ENCODE data around the gene TMEM231. TPM values are rescaled to one million over a fixed set of nuclear protein-coding genes. Genes with fewer than 3 reads are reported as not detected.
"Not testable (repeated sequence)": the region's sequence is repeated elsewhere in the genome, so short reads cannot be mapped to it uniquely, and the experiment has no call there.

TMEM231 gene
- total RNA-seq, 1 experiment from 2014 or later: 9.7 TPM

GRCh38 chr16:75593308-75593707, 37.3 kb upstream of the TMEM231 start:
- H2AFZ ChIP-seq (ENCODE audit: low read depth, low read length, poor library complexity, severe bottlenecking): no peak overlapping the region
- POLR2A ChIA-PET: no interaction called here
- no peaks in the 10 kb centered on the region for H3K9me2 ChIP-seq (ENCODE audit: insufficient read depth)
- CTCF ChIA-PET: no interaction called here
- no peaks in the 10 kb centered on the region for H3K9me3 ChIP-seq (ENCODE audit: control insufficient read depth in 1 of 2, insufficient read depth in 1 of 2, low read depth in 1 of 2, low read length in 2 of 2)
- ATAC-seq (no peak), DNase-seq (ENCODE audit: low read depth, low spot score) (no peak)
- H3K9ac ChIP-seq (ENCODE audit: low read length): no peak overlapping the region
- H4K20me1 ChIP-seq (ENCODE audit: insufficient read depth): no peaks in the 10 kb centered on the region
- H3K4me1 ChIP-seq (ENCODE audit: control insufficient read depth in 1 of 2, insufficient read depth in 2 of 2, low read length in 2 of 2): peaks cover 0 to 8% of the 10 kb centered on the region in 2 experiments; a peak in 1 of 4 replicates
- H3K4me3 ChIP-seq (replicated peaks in 1 of 2; ENCODE audit: low read depth in 1 of 2, low read length in 2 of 2): no peak overlapping the region
- peaks cover 0 to 13% of the 10 kb centered on the region in 2 experiments; a peak in 1 of 4 replicates for H3K36me3 ChIP-seq (ENCODE audit: control insufficient read depth in 1 of 2, insufficient read depth in 2 of 2, low read length in 2 of 2)
- H3K27ac ChIP-seq (ENCODE audit: low read depth, low read length): no peak overlapping the region
- H3K27me3 ChIP-seq (ENCODE audit: insufficient read depth, low read length): no peaks in the 10 kb centered on the region
- intact Hi-C loops (cut with micrococcal nuclease): no loop called here
- RAD21 ChIA-PET (ENCODE audit: low non-redundant PET in 1 of 2, low total read pairs in 2 of 2, uncharacterized antibody in 2 of 2, unreplicated experiment in 2 of 2): no interaction called here
- TF ChIP-seq ZNF274 (IDR thresholded peaks at IDR 0.05; ENCODE audit: low read depth, low read length): no peak
- no peak for TF ChIP-seq YY1 (IDR thresholded peaks at IDR 0.05; ENCODE audit: extremely low read depth, insufficient replicate concordance, low read depth, low read length)
- TF ChIP-seq POLR2AphosphoS5 (IDR thresholded peaks at IDR 0.05; ENCODE audit: low read depth, low read length): no peak
- TF ChIP-seq REST (IDR thresholded peaks at IDR 0.05; ENCODE audit: low read depth): no peak
- no peak for TF ChIP-seq SRF (IDR thresholded peaks at IDR 0.05; ENCODE audit: low read depth)
- TF ChIP-seq RAD21 (IDR thresholded peaks at IDR 0.05; ENCODE audit: low read depth): no peak
- no peak overlapping the region for H3K4me2 ChIP-seq (ENCODE audit: low read length)
- no TSS peak for BruUV-seq (replicated peaks)
- H3K79me2 ChIP-seq (ENCODE audit: insufficient read depth, low read length): no peaks in the 10 kb centered on the region

GRCh38 chr16:75591927-75592326, 35.9 kb upstream of the TMEM231 start:
- ATAC-seq; POLR2A ChIA-PET; H3K9me3 ChIP-seq (ENCODE audit: control insufficient read depth in 1 of 2, insufficient read depth in 1 of 2, low read depth in 1 of 2, low read length in 2 of 2); H3K4me3 ChIP-seq (replicated peaks in 1 of 2; ENCODE audit: low read depth in 1 of 2, low read length in 2 of 2); intact Hi-C loops (cut with micrococcal nuclease); H2AFZ ChIP-seq (ENCODE audit: low read depth, low read length, poor library complexity, severe bottlenecking); H3K4me2 ChIP-seq (ENCODE audit: low read length); H3K36me3 ChIP-seq (ENCODE audit: control insufficient read depth in 1 of 2, insufficient read depth in 2 of 2, low read length in 2 of 2); H3K27me3 ChIP-seq (ENCODE audit: insufficient read depth, low read length); H3K27ac ChIP-seq (ENCODE audit: low read depth, low read length); H3K9me2 ChIP-seq (ENCODE audit: insufficient read depth); H4K20me1 ChIP-seq (ENCODE audit: insufficient read depth); H3K79me2 ChIP-seq (ENCODE audit: insufficient read depth, low read length); BruUV-seq (replicated peaks); DNase-seq (ENCODE audit: low read depth, low spot score); H3K4me1 ChIP-seq (ENCODE audit: control insufficient read depth in 1 of 2, insufficient read depth in 2 of 2, low read length in 2 of 2); H3K9ac ChIP-seq (ENCODE audit: low read length); RAD21 ChIA-PET (ENCODE audit: low non-redundant PET in 1 of 2, low total read pairs in 2 of 2, uncharacterized antibody in 2 of 2, unreplicated experiment in 2 of 2); CTCF ChIA-PET: not testable (repeated sequence)
